GM12892 (cell line): ENCODE results near the gene EPHB3.

Experiments used
- DNase-seq: peaks from one replicate; pipeline ENCODE4 v3.0.0; 2011; ENCODE audit not compliant: insufficient read length
- FAIRE-seq: peaks from 2 replicates; lab custom pipeline; 2011; peaks lifted over from hg19 to GRCh38; lab: Jason Lieb, UNC
- POLR2A ChIP-seq: IDR thresholded peaks from 2 replicates; pipeline ENCODE4 v1.6.1; 2011; ENCODE audit warnings: low read depth, low read length, control low read depth
- POLR2AphosphoS5 ChIP-seq: IDR thresholded peaks from 2 replicates; pipeline ENCODE4 v1.6.1; 2011; ENCODE audit warnings: low read depth, low read length, control low read depth
- TAF1 ChIP-seq: IDR thresholded peaks from 2 replicates; pipeline ENCODE4 v1.6.1; 2011; ENCODE audit warnings: low read depth, mild to moderate bottlenecking, control low read depth, low read length, borderline replicate concordance

The EPHB3 gene

DNA sequence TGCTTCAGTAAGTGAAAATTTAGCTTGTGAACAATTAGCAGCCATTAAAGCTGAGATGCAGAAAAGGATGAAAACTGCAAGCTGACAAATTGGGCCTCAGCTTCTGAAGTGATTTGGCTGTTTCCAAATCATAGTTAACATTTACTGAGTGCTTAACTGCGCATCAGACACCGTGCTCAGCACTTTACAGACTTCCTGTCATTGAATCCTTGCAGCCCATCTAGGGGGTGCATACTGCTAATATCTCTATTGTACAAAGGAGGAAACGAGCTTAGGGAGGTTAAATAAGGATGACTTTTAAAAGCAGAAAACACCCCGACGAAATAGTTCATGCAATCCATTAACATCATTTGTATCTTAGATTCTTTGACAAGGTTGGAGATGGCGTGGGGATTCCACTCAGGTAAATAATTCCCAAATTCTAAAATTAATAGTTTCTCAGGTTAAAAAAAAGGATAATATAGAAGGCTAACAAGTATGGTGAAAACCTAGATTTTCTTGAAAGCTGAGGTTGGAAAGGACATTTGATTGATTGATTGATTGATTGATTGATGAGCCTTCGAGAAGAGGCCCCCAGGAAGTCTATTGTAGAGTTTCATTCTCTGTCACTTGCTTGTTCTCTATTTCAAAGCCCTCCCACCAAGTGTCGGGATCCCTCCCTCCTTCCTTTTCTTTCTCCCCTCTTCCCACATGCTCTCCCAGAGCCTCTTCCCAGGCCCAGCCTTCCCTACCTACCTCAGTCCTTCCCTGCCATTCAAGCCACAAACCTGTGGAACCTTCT, 23.5 kb upstream of the EPHB3 start:
- FAIRE-seq: no peak
- no peak for DNase-seq
- TF ChIP-seq TAF1 (no peak), POLR2A (no peak), POLR2AphosphoS5 (no peak)

DNA sequence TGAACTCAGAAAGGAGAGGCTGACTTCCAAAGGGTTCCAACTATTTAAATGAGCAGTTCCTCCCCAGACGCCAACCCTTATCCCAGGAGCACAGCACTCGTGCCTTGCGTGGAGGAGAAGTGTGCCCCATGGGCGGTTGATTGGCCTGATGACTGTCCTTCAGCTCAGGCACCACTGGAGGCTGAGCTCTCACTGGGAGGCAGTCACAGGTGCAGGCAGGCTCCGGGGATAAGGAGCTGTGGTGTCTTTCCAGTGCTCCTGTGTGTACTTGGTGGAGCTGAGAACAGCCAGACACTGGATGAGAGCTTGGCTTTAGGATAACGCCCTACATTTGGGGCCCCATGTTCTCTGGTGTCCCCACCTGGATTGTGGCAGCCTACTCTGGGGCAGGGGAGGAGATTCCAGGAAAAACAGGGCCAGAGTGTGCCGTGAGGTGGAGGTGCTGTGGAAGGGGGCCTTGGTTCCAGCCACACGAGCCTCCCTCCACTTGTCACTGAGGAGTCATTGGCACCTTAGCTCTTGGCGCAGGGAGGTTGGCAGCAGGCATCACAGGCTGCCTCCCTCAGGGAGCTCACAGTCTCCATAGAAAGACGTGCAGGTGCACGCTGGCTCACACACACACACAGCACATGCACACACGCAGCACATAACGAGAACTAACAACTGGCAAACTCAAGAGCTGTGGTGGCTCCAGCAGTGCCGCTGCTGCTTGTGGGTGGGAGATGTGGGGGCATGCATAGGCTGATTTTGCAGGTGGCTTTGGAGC, 22.7 kb upstream of the EPHB3 start:
- FAIRE-seq (no peak), DNase-seq (no peak)
- TF ChIP-seq POLR2AphosphoS5: no peak
- no peak for TF ChIP-seq POLR2A
- TF ChIP-seq TAF1: no peak

DNA sequence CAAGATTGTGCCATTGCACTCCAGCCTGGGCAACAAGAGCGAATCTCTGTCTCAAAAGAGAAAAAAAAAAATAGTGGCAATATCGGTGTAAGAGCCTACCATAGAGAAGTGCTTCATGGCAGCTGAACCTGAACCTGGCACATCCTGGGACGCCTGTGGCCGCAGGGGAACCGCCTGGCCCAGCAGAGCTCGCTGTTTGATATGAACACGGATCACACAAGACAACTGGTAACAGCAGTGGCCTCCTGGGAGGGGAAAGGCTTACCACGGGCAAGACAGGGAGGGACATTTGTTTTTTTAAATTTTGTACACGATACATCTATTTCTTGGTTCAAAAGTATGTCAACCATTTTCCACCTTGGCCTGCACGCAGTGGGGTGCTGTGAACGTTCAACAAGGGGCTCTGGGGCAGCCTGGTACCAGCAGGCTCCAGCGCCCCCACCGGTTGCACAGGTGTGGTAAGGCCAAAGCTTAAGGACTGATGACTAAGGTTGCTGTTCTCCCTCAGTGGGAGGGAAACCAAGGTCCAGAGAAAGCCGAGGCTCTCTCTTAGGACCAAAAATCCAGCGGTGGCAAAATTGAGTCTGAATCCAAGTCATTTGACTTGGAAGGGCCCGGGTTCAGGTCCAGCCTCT, 21.7 kb upstream of the EPHB3 start:
- FAIRE-seq (no peak), DNase-seq (no peak)

DNA sequence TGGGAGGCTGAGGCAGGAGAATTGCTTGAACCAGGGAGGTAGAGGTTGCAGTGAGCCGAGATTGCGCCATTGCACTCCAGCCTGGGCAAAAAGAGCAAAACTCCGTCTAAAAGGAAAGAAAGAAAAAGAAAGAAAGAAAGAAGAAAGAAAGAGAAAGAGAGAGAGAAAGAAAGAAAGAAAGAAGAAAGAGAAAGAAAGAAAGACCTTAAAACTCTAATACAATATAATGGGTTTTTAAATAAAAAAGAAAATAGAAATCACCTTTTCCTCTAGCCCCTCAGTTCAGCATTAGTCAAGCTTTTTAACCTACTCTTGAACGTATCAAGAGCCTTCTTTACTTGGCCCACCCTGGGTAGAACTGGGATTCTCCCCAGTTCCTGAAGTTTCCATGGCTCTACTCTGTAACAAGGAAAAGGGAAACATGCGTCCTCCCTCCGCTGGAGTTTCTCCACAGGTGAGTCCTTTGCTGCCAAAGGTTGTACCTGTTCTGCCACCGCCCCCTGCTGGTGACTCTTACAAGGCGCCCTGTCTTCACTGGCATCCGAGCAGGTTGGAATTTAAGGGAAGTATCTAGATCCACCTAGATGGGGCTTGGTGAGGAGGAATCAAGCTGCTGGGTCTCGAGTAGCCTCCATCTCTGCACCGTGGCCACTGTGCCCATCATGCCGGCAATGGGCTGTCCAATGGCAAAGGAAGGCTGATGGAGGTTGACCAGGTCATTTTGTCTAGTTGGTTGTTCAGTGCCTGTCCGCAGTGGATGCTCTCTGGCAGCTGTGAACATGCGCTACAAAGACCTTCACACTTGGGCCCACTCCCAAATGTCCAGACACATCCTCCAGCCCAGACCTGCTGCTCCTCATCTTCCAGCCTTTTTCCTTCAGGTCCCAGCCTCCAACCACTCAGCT, 20.6 kb upstream of the EPHB3 start:
- TF ChIP-seq TAF1: no peak
- TF ChIP-seq POLR2A: no peak
- no peak for TF ChIP-seq POLR2AphosphoS5
- FAIRE-seq: peak; percentile 5
- DNase-seq: no peak

More for the DNA sequence above, 21.7 kb upstream of the EPHB3 start:
- no peak for TF ChIP-seq POLR2A
- no peak for TF ChIP-seq TAF1

DNA sequence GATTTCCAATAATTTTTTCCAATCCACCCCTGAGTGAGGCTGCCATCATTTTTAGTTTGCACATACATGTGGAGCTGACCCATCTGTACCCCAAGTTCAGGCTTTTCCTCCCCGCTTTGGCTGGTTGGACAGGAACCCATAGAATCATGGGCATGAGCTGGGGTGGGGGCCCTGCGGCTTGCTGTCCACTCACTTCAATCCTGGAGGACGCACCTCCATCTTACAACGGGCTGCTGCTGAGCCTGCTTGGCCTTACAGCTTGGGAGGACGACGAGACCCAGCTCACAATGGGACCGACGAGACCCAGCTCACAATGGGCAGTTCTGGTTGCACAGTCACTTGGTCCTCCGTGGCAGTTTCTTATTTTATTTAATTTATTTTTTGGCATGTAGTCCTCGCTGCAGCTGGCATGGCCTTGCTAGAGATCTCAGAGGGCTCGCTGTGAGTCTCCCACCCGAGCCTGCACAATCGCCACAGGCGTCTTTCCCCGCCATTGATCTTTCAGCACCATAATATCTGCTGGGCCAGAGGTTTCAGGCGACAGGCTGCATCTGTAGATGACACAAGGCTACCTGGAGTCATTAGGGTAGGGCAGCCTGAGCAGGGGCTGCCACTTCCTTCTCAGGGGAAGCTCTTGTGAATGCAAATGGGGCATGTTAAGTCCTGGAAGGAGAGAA, 19.6 kb upstream of the EPHB3 start:
- TF ChIP-seq TAF1 (no peak), POLR2A (no peak), POLR2AphosphoS5 (no peak)
- no peak for FAIRE-seq
- no peak for DNase-seq

DNA sequence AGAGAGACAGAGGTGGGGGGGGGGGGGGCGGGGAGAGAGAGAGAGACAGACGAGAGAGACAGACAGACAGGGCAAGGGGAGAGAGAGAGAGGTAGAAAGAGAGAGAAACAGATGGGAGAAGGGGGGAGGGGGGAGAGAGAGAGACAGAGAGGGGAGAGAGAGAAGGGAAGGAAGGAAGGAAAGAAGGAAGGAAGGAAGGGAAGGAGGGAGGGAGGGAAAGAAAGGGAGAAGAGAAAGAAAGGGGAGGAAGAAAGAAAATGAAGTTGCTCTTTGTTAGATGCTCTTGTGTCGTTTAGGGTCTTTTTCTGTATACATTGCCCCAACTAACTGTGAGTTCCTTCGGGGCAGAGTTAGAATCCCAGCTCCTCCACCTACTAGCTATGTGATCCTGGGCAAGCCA, 19.0 kb upstream of the EPHB3 start:
- no peak for TF ChIP-seq POLR2A
- TF ChIP-seq POLR2AphosphoS5: no peak
- TF ChIP-seq TAF1: no peak
- DNase-seq: no peak
- no peak for FAIRE-seq

DNA sequence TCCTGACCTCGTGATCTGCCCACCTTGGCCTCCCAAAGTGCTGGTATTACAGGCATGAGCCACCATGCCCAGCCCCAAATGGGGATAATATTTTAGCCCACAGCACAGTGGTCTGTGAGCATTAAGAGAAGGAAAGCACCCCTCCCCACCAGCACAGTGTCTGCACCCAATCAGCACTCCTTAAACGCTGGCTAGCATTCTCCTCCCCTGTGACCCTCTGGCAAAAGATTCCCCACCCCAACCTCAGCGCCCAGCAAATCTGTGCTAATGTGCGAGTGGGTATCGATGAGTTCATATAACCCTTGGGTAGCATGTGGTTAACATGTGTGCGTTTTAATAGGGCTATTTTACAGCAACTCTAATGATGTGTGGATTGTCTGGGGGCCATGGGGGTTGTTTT, 18.3 kb upstream of the EPHB3 start:
- no peak for FAIRE-seq
- TF ChIP-seq TAF1: no peak
- no peak for TF ChIP-seq POLR2AphosphoS5
- TF ChIP-seq POLR2A: no peak
- no peak for DNase-seq

DNA sequence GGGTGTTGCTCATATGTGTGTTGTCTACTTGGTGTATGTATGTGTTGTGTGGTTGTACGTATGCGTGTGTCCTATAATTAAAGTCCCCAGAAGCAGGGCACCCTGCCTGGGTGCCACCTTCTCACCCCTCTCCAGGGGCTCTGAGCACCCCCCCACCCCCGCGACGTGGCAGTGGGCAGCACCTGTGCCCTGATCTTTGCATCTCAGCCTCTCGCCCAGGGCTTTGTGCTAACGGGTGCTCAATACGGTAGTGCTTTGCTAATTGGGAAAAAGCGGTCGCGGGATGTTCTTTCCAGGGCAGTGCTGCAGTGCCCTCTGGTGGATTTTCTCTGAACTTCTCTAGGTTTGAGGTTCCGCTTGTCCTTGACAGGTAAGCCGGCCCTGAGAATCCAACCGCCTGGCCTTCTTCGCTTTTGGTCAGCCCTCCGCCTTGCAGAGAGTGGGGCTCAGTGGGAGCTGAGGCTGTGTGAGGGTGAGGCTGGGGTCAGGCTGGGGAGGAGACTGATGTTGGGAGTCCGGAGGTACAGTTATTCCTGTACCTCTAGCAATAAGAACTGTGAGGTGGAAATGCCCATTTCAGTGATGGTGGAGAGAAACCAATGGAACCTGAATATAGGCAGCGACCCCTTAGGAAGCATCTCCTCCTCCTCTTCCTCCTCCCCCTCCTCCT, 17.6 kb upstream of the EPHB3 start:
- DNase-seq (peak; percentile 63), FAIRE-seq (peak; percentile 76)
- TF ChIP-seq TAF1 (no peak), POLR2AphosphoS5 (no peak), POLR2A (no peak)

DNA sequence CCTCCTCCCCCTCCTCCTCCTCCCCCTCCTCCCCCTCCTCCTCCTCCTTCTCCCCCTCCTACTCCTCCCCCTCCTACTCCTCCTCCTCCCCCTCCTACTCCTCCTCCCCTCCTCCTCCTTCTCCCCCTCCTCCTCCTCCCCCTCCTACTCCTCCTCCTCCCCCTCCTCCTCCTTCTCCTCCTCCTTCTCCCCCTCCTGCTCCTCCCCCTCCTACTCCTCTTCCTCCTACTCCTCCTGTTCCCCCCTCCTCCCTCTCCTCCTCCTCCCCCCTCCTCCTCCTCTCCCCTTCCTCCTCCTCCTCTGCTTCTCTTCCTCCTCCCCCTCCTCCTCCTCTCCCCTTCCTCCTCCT, 17.1 kb upstream of the EPHB3 start:
- no peak for FAIRE-seq
- TF ChIP-seq TAF1 (no peak), POLR2AphosphoS5 (no peak), POLR2A (no peak)
- no peak for DNase-seq

DNA sequence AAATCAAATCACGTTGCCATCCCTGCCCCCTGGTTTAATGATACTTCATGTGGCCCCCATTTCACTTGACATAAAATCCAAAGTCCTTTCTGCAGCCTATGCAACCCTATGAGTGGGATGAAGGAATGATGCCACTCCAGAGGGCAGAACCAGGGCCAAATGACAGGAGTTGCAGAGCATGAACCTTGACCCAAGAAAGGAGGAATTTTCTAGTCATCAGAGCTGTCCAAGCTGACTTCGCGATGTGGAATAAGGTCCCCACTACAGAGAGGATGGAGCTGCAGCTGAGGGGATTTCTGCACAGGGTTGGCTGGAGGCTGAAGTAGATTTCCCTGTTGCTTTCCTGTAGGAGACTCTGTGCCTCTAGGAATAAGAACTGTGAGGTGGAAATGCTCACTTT, 15.8 kb upstream of the EPHB3 start:
- TF ChIP-seq POLR2A (no peak), POLR2AphosphoS5 (no peak), TAF1 (no peak)
- FAIRE-seq (no peak), DNase-seq (no peak)
